ENCODE results near the gene PPP2R5C. TPM values are rescaled to one million over a fixed set of nuclear protein-coding genes. Genes with fewer than 3 reads are reported as not detected.

Gene PPP2R5C
- total RNA-seq, 1 experiment from 2014 or later = 80.3 TPM

GRCh38 chr14:101916816-101917412 lies 155.4 kb downstream of the PPP2R5C start:
- ATAC-seq (peak; percentile 62; the same call in 1 of the 2 replicates), DNase-seq (ENCODE audit: low read depth, low spot score) (no peak)
- no TSS peak for BruUV-seq (replicated peaks)
- Histone ChIP-seq H3K9me3 (ENCODE audit: control insufficient read depth, insufficient read depth, low read depth, low read length) (no peaks in the 10 kb centered on the region), H3K27ac (ENCODE audit: low read length) (no peak overlapping the region), H3K4me1 (ENCODE audit: control insufficient read depth, insufficient read depth, low read length) (no peaks in the 10 kb centered on the region), H3K4me3 (ENCODE audit: low read depth in 2 of 2, low read length in 2 of 2) (no peak overlapping the region), H3K36me3 (ENCODE audit: control insufficient read depth, insufficient read depth, low read length) (peaks cover 3% of the 10 kb centered on the region; the same call in 1 of the 2 replicates), H3K27me3 (ENCODE audit: control insufficient read depth, insufficient read depth, low read length) (no peaks in the 10 kb centered on the region)
- in situ Hi-C loops (cut with HindIII; ENCODE audit: low pct_unique_long_range_greater_than_20kb, low sequenced_read_pairs) (no loop called here), intact Hi-C loops (cut with micrococcal nuclease; ENCODE audit: unreplicated experiment) (no loop called here)
- ChIA-PET POLR2A (no interaction called here), CTCF (no interaction called here)
- TF ChIP-seq TCF7L2 (IDR thresholded peaks at IDR 0.05; ENCODE audit: low read depth, low read length) (no peak), POLR2AphosphoS5 (IDR thresholded peaks at IDR 0.05; ENCODE audit: low read depth, low read length) (no peak), CTCF (IDR thresholded peaks at IDR 0.05) (no peak), SIN3A (IDR thresholded peaks at IDR 0.05; ENCODE audit: borderline replicate concordance, insufficient read depth, low read depth, low read length) (no peak)
- TF ChIP-seq, protein P1, sequence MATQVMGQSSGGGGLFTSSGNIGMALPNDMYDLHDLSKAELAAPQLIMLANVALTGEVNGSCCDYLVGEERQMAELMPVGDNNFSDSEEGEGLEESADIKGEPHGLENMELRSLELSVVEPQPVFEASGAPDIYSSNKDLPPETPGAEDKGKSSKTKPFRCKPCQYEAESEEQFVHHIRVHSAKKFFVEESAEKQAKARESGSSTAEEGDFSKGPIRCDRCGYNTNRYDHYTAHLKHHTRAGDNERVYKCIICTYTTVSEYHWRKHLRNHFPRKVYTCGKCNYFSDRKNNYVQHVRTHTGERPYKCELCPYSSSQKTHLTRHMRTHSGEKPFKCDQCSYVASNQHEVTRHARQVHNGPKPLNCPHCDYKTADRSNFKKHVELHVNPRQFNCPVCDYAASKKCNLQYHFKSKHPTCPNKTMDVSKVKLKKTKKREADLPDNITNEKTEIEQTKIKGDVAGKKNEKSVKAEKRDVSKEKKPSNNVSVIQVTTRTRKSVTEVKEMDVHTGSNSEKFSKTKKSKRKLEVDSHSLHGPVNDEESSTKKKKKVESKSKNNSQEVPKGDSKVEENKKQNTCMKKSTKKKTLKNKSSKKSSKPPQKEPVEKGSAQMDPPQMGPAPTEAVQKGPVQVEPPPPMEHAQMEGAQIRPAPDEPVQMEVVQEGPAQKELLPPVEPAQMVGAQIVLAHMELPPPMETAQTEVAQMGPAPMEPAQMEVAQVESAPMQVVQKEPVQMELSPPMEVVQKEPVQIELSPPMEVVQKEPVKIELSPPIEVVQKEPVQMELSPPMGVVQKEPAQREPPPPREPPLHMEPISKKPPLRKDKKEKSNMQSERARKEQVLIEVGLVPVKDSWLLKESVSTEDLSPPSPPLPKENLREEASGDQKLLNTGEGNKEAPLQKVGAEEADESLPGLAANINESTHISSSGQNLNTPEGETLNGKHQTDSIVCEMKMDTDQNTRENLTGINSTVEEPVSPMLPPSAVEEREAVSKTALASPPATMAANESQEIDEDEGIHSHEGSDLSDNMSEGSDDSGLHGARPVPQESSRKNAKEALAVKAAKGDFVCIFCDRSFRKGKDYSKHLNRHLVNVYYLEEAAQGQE (IDR thresholded peaks at IDR 0.05; ENCODE audit: insufficient read depth in 1 of 2, low read depth in 2 of 2, low read length in 1 of 2) = no peak

DNA sequence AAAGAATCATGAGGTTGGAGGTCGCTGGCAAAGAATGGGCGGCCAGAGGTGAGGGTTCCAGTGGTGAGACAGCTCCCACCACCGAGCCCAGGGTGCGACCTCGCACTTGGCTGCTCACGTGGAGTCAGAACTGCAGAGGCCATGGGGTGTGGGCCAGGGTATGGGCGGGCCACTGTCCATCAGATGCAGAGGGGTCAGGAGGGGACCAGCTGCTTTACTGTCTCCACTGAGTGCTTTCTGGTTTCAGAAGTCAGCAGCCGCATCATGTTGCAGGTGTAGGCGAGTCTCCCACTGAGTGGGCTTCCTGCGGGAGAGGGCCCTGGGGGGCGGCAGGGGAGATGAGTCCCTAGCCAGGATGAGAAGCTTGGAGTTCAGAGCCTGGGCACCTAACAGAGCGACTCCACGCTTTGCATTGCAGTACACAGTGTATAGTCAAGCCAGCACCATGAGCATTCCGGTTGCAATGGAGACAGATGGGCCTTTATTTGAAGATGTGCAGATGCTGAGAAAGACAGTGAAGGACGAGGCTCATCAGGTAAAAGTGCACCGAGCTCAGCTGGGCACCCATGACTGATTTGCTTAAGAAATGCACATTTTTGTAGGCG lies 156.0 kb downstream of the PPP2R5C start:
- POLR2A ChIA-PET = no interaction called here
- Histone ChIP-seq H3K4me1 (ENCODE audit: control insufficient read depth, insufficient read depth, low read length) (no peaks in the 10 kb centered on the region), H3K9me3 (ENCODE audit: control insufficient read depth, insufficient read depth, low read depth, low read length) (no peaks in the 10 kb centered on the region), H3K36me3 (ENCODE audit: control insufficient read depth, insufficient read depth, low read length) (peaks cover 3% of the 10 kb centered on the region; the same call in 1 of the 2 replicates), H3K27ac (ENCODE audit: low read length) (no peak overlapping the region), H3K4me3 (ENCODE audit: low read depth in 2 of 2, low read length in 2 of 2) (no peak overlapping the region), H3K27me3 (ENCODE audit: control insufficient read depth, insufficient read depth, low read length) (no peaks in the 10 kb centered on the region)
- in situ Hi-C loops (cut with HindIII; ENCODE audit: low pct_unique_long_range_greater_than_20kb, low sequenced_read_pairs) (no loop called here), intact Hi-C loops (cut with micrococcal nuclease; ENCODE audit: unreplicated experiment) (no loop called here)
- ATAC-seq (peak; percentile 56; the same call in 1 of the 2 replicates), DNase-seq (ENCODE audit: low read depth, low spot score) (no peak)
- TF ChIP-seq POLR2AphosphoS5 (IDR thresholded peaks at IDR 0.05; ENCODE audit: low read depth, low read length) = no peak
- TF ChIP-seq, protein P1 (IDR thresholded peaks at IDR 0.05; ENCODE audit: insufficient read depth in 1 of 2, low read depth in 2 of 2, low read length in 1 of 2) = no peak
- TF ChIP-seq CTCF (IDR thresholded peaks at IDR 0.05) = no peak
- no peak for TF ChIP-seq SIN3A (IDR thresholded peaks at IDR 0.05; ENCODE audit: borderline replicate concordance, insufficient read depth, low read depth, low read length)
- no peak for TF ChIP-seq TCF7L2 (IDR thresholded peaks at IDR 0.05; ENCODE audit: low read depth, low read length)
- CTCF ChIA-PET = no interaction called here
- BruUV-seq (replicated peaks) = no TSS peak
